GM12873 (cell line): Measurements from ENCODE around the gene PLAAT5.

ENCODE experiments used
- CTCF ChIP-seq: IDR thresholded peaks from 2 replicates; pipeline ENCODE4 v1.5.1; 2012; ENCODE audit warnings: low read depth, mild to moderate bottlenecking, moderate library complexity, low read length, control low read depth; ENCODE audit not compliant: insufficient read depth; ENCODE audit errors: missing control alignments

PLAAT5 gene

GRCh38 chr11:63532117-63532516 lies 41.1 kb upstream of the PLAAT5 start:
- no peak for TF ChIP-seq CTCF

DNA sequence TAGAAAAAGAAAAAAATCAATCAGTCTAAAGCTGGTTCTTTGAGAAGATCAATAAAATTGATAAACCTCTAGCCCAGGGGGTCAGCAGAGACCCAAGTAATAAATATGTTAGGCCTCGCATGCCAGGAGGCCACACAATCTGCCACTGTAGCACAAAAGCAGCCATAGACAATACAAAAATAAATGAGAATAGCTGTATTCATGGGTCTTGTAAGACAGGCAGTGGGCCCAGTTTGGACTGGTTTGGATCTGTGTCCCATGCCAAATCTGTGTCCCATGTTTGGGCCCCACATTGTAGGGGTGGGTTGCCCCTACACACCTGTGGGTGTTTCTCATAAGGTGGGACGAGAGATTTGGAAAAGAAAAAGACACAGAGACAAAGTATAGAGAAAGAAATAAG lies 39.1 kb upstream of the PLAAT5 start:
- TF ChIP-seq CTCF, result no peak

GRCh38 chr11:63527667-63528066 lies 36.7 kb upstream of the PLAAT5 start:
- TF ChIP-seq CTCF, result no peak

- TF ChIP-seq CTCF, result no peak
Observed at GRCh38 chr11:63523151-63523550, 32.2 kb upstream of the PLAAT5 start.

- no peak for TF ChIP-seq CTCF
Observed at GRCh38 chr11:63521896-63522295, 30.9 kb upstream of the PLAAT5 start.

DNA sequence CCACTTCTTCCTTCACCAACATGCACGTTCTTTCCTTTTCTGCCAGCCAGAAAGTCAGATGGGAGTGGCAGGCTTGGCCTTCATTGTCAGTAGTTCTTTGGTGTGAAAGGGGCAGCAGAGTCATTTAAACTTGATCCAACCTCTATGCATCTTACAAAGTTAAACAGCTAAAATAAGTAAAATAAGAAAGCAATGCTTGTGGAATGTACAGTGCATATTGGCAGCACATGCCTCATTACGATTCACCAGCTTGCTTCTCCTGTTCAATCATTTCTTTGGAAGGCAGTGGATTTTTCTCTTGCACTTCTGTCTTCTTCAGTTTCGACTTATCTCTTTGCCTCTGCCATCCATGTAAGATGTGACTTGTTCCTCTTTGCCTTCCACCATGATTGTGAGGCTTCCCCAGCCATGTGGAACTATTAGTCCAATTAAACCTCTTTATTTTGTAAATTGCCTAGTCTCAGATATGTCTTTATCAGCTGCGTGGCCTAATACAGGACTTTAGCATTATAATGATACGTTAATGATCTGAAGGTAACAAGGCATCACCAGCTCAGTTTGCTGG lies 29.7 kb upstream of the PLAAT5 start:
- no peak for TF ChIP-seq CTCF

GRCh38 chr11:63518548-63518947 lies 27.6 kb upstream of the PLAAT5 start:
- TF ChIP-seq CTCF, result no peak
